GM12891 (cell line): ENCODE data around the gene ZCCHC17.

ENCODE experiments used
- POLR2A ChIP-seq: IDR thresholded peaks from 2 replicates; pipeline ENCODE4 v1.6.1; 2011; ENCODE audit warnings: low read depth, low read length, control low read depth
- TAF1 ChIP-seq: IDR thresholded peaks from 2 replicates; pipeline ENCODE4 v1.6.1; 2011; ENCODE audit warnings: low read depth, low read length, control low read depth

GRCh38 chr1:31273619-31274018, 23.2 kb upstream of the ZCCHC17 start:
- TF ChIP-seq TAF1 = no peak
- no peak for TF ChIP-seq POLR2A
